GM23338 (cell line): ENCODE measurements around the gene ANKRD27. TPM values are rescaled to one million over a fixed set of nuclear protein-coding genes. Genes with fewer than 3 reads are reported as not detected.

Experiments used
- ATAC-seq: fragments of 200-7000 bp; cut with Tn5 transposase; 3 replicates; pipeline ENCODE4 v1.9.1; 2020
- DNase-seq: peaks from one replicate; pipeline ENCODE4 v3.0.0-alpha.2; 2015; ENCODE audit warnings: low spot score
- H2AFZ ChIP-seq: fragments of 200-600 bp; sonication (generic); 2 replicates; pipeline ENCODE4 v1.8.0; 2016; ENCODE audit warnings: antibody characterized with exemption, mild to moderate bottlenecking, moderate library complexity
- H3F3A ChIP-seq: fragments of 200-600 bp; sonication (generic); replicated peaks from 2 replicates; pipeline ENCODE4 v1.8.0; 2017; ENCODE audit warnings: antibody characterized with exemption, mixed run types, low read depth
- H3K27ac ChIP-seq: fragments of 200-600 bp; sonication (generic); 2 replicates; pipeline ENCODE4 v1.6.1; 2016; ENCODE audit warnings: low read depth
- H3K27me3 ChIP-seq: fragments of 200-600 bp; sonication (generic); 2 replicates; pipeline ENCODE4 v1.8.0; 2016; ENCODE audit warnings: mild to moderate bottlenecking, mixed run types, moderate library complexity; ENCODE audit not compliant: insufficient read depth
- H3K36me3 ChIP-seq: fragments of 200-600 bp; sonication (generic); 2 replicates; pipeline ENCODE4 v1.8.0; 2016; ENCODE audit warnings: mild to moderate bottlenecking; ENCODE audit not compliant: insufficient read depth
- H3K4me1 ChIP-seq: fragments of 200-600 bp; sonication (generic); 2 replicates; pipeline ENCODE4 v1.8.0; 2016; ENCODE audit warnings: mild to moderate bottlenecking, moderate library complexity; ENCODE audit not compliant: insufficient read depth
- H3K4me2 ChIP-seq: fragments of 200-600 bp; sonication (generic); 2 replicates; pipeline ENCODE4 v1.7.1; 2017; ENCODE audit warnings: mixed run types
- H3K4me3 ChIP-seq: fragments of 200-600 bp; sonication (generic); 2 replicates; pipeline ENCODE4 v1.6.1; 2016; ENCODE audit warnings: mixed run types
- H3K79me2 ChIP-seq: fragments of 200-600 bp; sonication (generic); replicated peaks from 2 replicates; pipeline ENCODE4 v1.8.0; 2017; ENCODE audit warnings: mild to moderate bottlenecking; ENCODE audit not compliant: insufficient read depth
- H3K9me2 ChIP-seq: fragments of 200-600 bp; sonication (generic); 2 replicates; pipeline ENCODE4 v1.8.0; 2017; ENCODE audit not compliant: insufficient read depth
- H4K20me1 ChIP-seq: fragments of 200-600 bp; sonication (generic); replicated peaks from 2 replicates; pipeline ENCODE4 v1.8.0; 2017; ENCODE audit warnings: mild to moderate bottlenecking; ENCODE audit not compliant: insufficient read depth
- H3K27ac Mint-ChIP-seq: 2 replicates; pipeline ENCODE4 v1.8.0; 2020; ENCODE audit warnings: inconsistent platforms, mild to moderate bottlenecking, moderate library complexity, mixed read lengths
- H3K27me3 Mint-ChIP-seq: 3 replicates; pipeline ENCODE4 v1.8.0; 2022; ENCODE audit warnings: low read depth, mild to moderate bottlenecking, moderate library complexity, mixed read lengths, inconsistent platforms; ENCODE audit not compliant: insufficient read depth, poor library complexity
- H3K36me3 Mint-ChIP-seq: 3 replicates; pipeline ENCODE4 v1.8.0; 2021; ENCODE audit warnings: low read depth, mild to moderate bottlenecking, inconsistent platforms, moderate library complexity, mixed read lengths
- H3K4me1 Mint-ChIP-seq: 3 replicates; pipeline ENCODE4 v1.8.0; 2020; ENCODE audit warnings: mild to moderate bottlenecking, inconsistent platforms, mixed read lengths
- H3K4me3 Mint-ChIP-seq: 3 replicates; pipeline ENCODE4 v1.8.0; 2021; ENCODE audit warnings: moderate library complexity, mild to moderate bottlenecking, inconsistent platforms, mixed read lengths
- H3K9me3 Mint-ChIP-seq: 3 replicates; pipeline ENCODE4 v1.8.0; 2020; ENCODE audit warnings: moderate library complexity, mild to moderate bottlenecking, inconsistent platforms, mixed read lengths
- CREB1 ChIP-seq: fragments of 250-450 bp; sonication (Bioruptor Pico); IDR thresholded peaks from 2 replicates; pipeline ENCODE4 v1.5.0; 2020; ENCODE audit warnings: low read depth, mild to moderate bottlenecking, moderate library complexity
- EZH2phosphoT487 ChIP-seq: fragments of 200-600 bp; sonication (generic); IDR thresholded peaks from one replicate; pipeline ENCODE4 v1.8.1; 2018; ENCODE audit warnings: antibody characterized with exemption; ENCODE audit not compliant: unreplicated experiment
- JUNB ChIP-seq: IDR thresholded peaks from one replicate; pipeline ENCODE4 v1.6.1; 2016; ENCODE audit warnings: antibody characterized with exemption; ENCODE audit not compliant: unreplicated experiment
- NANOG ChIP-seq: IDR thresholded peaks from 2 replicates; pipeline ENCODE4 v1.6.1; 2016; ENCODE audit warnings: antibody characterized with exemption, borderline replicate concordance
- POLR2AphosphoS5 ChIP-seq: IDR thresholded peaks from 2 replicates; pipeline ENCODE4 v1.6.1; 2016; ENCODE audit warnings: antibody characterized with exemption, low read depth
- ZNF114 ChIP-seq: fragments of 250-450 bp; sonication (Bioruptor Pico); IDR thresholded peaks from 2 replicates; pipeline ENCODE4 v1.5.0; 2020; ENCODE audit warnings: mild to moderate bottlenecking, moderate library complexity
- ZNF462 ChIP-seq: fragments of 250-450 bp; sonication (Bioruptor Pico); IDR thresholded peaks from 2 replicates; pipeline ENCODE4 v1.5.0; 2020; ENCODE audit warnings: mild to moderate bottlenecking, moderate library complexity
- polyA plus RNA-seq: library from polyadenylated mRNA; unstranded; fragments of >200 nt; fragmentation: Nextera tagmentation; extraction: Ambion mirVana; gene quantifications from 2 replicates; pipeline ENCODE4 v1.2.1, GENCODE V29; 2016
- total RNA-seq: library from RNA; depleted of rRNA; stranded (reverse); fragments of >200 nt; shearing (Covaris generic); gene quantifications from 2 replicates; pipeline ENCODE4 v1.2.3, GENCODE V29; 2014
- TF ChIP-seq, protein P1 (sequence below): IDR thresholded peaks from 2 replicates; pipeline ENCODE4 v1.6.1; 2016; ENCODE audit warnings: antibody characterized with exemption

Gene ANKRD27
- total and polyA plus RNA-seq, 2 experiments from 2014 or later: 16.7 to 48.7 TPM

DNA sequence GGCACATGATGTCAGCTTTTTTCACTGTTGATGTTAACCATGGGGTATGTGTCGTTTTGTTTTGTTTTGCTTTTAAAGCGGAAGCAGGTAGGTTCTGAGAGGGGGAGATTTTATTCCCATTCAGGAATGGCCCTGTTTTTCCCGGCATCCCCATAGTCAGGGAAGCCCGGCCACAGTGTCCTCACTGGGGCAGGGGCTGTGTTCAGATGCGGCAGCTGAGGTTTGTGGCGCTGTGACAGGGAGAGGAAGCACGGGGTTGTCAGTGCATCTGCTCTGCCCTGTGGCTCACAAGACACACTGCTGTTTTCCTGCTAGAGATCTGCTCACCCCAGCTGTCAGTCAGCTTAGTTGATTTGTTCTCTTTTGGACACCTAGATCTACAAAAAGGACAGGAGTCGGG is 27.6 kb downstream of the ANKRD27 start:
- ATAC-seq (no peak), DNase-seq (no peak)
- H3K9me2 ChIP-seq: no peaks in the 10 kb centered on the region
- Mint-ChIP-seq H3K9me3 (no peaks in the 10 kb centered on the region), H3K4me3 (no peak overlapping the region), H3K36me3 (peaks cover 52% of the 10 kb centered on the region), H3K27me3 (no peaks in the 10 kb centered on the region), H3K27ac (no peak overlapping the region), H3K4me1 (peaks cover 7% of the 10 kb centered on the region; the same call in 2 of the 3 replicates)
- no peaks in the 10 kb centered on the region for H3K27me3 ChIP-seq
- H3K79me2 ChIP-seq: 0 out of 2 replicates have a peak, but pooled peaks cover 3% of the 10 kb centered on the region
- no peak overlapping the region for H3K27ac ChIP-seq
- no peak for TF ChIP-seq CREB1
- TF ChIP-seq ZNF462 (CRISPR knock-in tag): no peak
- TF ChIP-seq EZH2phosphoT487: no peak
- peaks cover 16% of the 10 kb centered on the region for H3K36me3 ChIP-seq
- no peak overlapping the region for H2AFZ ChIP-seq
- H3K4me2 ChIP-seq: no peak overlapping the region
- no peak overlapping the region for H3K4me3 ChIP-seq
- H3F3A ChIP-seq: no peaks in the 10 kb centered on the region
- H4K20me1 ChIP-seq: no peaks in the 10 kb centered on the region
- no peaks in the 10 kb centered on the region for H3K4me1 ChIP-seq

DNA sequence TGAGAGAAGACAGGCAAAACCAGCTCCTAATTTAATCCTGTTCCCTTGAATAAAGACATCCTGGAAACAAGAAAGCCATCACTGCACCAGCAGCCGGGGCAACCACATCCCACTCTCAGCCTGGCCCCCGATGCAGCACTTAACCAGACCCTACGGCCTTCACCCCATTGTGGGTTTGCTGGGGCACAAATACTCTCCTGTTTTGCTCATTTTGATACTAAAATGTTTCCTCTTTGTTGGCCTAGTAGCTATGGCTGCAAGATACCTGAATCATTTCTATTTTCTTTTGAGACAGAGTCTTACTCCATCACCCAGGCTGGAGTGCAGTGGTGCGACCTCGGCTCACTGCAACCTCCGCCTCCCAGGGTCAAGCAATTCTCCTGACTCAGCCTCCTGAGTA is 28.4 kb downstream of the ANKRD27 start:
- peaks cover 58% of the 10 kb centered on the region for H3K36me3 Mint-ChIP-seq
- no peak for ATAC-seq
- H3K27me3 Mint-ChIP-seq: no peaks in the 10 kb centered on the region
- Histone ChIP-seq H3K4me3 (no peak overlapping the region), H2AFZ (no peak overlapping the region), H3F3A (no peaks in the 10 kb centered on the region), H3K79me2 (no peaks in the 10 kb centered on the region), H3K27ac (no peak overlapping the region), H3K27me3 (no peaks in the 10 kb centered on the region), H4K20me1 (no peaks in the 10 kb centered on the region), H3K9me2 (no peaks in the 10 kb centered on the region), H3K4me1 (no peaks in the 10 kb centered on the region), H3K4me2 (no peak overlapping the region), H3K36me3 (peaks cover 16% of the 10 kb centered on the region)
- H3K4me3 Mint-ChIP-seq: no peak overlapping the region
- H3K27ac Mint-ChIP-seq: no peak overlapping the region
- peaks cover under 1% of the 10 kb centered on the region; the same call in 2 of the 3 replicates for H3K4me1 Mint-ChIP-seq
- H3K9me3 Mint-ChIP-seq: no peaks in the 10 kb centered on the region
- TF ChIP-seq ZNF114 (no peak), NANOG (no peak), EZH2phosphoT487 (no peak), JUNB (no peak), POLR2AphosphoS5 (no peak)
- TF ChIP-seq, protein P1, sequence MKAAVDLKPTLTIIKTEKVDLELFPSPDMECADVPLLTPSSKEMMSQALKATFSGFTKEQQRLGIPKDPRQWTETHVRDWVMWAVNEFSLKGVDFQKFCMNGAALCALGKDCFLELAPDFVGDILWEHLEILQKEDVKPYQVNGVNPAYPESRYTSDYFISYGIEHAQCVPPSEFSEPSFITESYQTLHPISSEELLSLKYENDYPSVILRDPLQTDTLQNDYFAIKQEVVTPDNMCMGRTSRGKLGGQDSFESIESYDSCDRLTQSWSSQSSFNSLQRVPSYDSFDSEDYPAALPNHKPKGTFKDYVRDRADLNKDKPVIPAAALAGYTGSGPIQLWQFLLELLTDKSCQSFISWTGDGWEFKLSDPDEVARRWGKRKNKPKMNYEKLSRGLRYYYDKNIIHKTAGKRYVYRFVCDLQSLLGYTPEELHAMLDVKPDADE: no peak
- DNase-seq: no peak
